HG02840 (cell line): Measurements from ENCODE around the gene PLIN4.

Source experiments
- ATAC-seq: cut with Tn5 transposase; IDR thresholded peaks from one replicate; pipeline ENCODE4 v1.9.1; 2021; ENCODE audit warnings: mild to moderate bottlenecking, moderate library complexity, moderate number of reproducible peaks; ENCODE audit not compliant: unreplicated experiment, low FRiP score

PLIN4 gene

DNA sequence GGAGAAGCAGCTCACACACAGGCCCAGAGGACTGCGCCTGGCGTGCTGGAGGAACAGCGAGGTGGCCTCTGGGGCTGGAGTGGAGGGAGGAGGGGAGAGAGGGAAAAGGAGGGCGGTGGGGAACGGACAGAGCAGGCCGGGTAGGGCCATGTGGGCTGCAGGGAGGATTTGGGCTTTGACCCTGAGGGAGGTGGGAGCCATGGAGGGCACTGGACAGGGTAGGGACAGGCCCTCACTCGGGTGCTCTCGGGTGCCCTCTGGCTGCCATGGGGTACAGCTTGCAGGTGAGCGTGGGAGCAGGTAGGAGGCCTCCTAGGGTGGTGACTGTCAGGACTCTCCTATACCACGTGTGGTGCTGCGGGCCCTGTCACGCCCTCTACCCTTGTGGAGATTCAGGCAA is 22.8 kb downstream of the PLIN4 start:
- ATAC-seq = no peak

DNA sequence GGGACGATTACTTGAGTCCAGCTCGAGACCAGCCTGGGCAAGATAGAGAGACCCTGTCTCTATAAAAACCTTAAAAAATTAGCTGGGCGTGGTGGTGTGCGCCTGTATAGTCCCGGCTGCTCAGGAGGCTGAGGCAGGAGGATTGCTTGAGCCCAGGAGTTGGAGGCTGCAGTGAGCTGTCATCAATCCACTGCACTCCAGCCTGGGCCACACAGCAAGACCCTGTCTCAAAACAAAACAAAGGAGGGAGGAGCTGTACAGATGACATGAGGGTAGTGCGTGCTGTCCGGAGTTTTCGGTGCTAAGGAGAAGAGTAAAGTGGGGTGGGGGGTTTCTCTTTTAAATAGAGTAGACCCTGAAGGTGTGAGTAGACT is 23.6 kb downstream of the PLIN4 start:
- ATAC-seq = no peak

DNA sequence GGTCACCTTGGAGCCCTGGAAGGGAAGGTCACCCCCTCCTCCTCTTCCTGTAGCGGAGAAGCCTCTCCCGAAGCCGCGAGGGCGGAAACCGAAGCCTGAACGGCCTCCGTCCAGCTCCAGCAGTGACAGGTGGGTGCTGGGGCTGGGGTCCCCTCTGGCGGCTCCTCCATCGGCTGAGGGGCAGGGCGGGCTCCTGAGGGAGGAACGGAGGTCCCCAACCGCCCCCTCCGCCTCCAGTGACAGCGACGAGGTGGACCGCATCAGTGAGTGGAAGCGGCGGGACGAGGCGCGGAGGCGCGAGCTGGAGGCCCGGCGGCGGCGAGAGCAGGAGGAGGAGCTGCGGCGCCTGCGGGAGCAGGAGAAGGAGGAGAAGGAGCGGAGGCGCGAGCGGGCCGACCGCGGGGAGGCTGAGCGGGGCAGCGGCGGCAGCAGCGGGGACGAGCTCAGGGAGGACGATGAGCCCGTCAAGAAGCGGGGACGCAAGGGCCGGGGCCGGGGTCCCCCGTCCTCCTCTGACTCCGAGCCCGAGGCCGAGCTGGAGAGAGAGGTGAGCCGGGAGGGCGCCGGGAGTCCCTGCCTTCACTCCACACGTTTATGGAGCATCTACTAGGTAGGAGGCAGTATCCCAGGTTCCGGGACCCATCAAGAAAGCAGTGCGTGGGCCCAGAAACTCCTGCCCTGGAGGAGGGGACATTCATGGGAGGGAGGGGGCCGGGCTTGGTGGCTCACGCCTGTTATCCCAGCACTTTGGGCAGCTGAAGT is 24.2 kb downstream of the PLIN4 start:
- ATAC-seq = no peak

DNA sequence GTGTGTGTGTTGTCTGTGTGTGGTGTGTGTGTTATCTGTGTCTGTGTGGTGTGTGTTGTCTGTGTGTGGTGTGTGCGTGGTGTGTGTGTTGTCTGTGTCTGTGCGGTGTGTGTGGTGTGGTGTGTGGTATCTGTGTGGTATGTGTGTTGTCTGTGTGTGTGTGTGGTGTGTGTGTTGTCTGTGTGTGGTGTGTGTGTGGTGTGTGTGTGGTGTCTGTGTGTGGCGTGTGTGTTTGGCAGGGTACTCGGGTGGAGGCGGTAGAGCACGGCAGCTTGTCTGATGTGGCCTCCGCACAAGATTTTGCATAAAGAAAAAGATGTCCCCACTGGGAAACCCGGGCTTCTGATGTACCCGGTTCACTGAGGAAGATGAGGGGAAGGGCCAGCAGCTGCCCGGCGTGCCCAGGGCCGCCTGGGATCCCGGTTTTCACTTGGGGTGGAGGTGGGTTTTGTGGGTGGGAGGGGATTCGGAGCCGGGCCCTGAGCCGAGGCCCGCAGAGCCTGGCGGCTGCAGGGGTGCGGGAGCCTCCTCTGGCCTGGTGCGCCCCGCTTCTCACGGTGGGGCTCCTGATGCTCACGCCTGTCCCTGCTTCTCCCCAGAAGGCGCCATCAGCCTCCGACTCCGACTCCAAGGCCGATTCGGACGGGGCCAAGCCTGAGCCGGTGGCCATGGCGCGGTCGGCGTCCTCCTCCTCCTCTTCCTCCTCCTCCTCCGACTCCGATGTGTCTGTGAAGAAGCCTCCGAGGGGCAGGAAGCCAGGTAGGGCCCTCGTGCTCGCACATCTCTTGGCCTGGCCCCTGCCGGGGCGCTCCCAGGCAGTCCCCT is 25.0 kb downstream of the PLIN4 start:
- ATAC-seq = no peak

DNA sequence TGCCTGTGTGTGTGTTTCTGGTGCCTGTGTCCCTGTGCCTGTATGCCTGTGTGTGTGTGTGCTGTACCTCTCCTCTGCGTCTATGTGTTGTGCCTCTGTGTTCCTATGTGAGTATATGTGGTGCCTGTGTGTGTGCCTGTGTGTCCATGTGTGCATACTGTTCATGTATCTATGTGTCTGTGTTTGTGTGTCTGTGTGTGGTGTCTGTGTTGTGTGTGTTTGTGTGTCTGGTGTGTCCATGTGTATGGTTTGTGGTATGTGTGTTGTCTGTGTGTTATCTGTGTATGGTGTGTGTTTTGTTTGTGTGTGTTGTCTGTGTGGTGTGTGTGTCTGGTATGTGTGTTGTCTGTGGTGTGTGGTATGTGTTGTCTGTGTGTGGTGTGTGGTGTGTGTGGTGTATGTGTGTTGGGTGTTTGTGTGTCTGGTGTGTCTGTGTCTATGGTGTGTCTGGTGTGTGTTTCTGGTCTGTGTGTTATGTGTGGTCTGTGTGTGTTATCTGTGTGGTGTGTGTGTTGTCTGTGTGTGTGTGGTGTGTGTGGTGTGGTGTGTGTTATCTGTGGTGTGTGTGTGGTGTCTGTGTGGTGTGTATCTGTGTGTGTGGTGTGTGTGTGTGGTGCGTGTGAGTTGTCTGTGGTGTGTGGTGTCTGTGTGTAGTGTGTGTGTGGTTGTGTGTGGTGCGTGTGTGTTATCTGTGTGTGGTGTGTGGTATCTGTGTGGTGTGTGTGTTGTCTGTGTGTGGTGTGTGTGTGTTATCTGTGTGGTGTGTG is 25.8 kb downstream of the PLIN4 start:
- no peak for ATAC-seq

DNA sequence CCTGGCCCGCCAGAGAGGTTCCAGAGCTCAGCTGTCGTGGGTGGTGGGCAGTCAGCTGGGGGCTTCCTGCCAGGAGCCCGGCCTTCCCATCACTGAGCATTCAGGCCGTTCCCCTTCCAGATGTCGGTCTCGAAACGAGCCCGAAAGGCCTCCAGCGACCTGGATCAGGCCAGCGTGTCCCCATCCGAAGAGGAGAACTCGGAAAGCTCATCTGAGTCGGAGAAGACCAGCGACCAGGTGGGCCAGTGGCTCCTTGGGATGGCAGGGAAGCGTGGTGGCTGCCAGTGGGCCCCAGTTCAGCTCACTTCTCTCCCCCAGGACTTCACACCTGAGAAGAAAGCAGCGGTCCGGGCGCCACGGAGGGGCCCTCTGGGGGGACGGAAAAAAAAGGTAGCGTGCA is 26.8 kb downstream of the PLIN4 start:
- ATAC-seq = no peak

DNA sequence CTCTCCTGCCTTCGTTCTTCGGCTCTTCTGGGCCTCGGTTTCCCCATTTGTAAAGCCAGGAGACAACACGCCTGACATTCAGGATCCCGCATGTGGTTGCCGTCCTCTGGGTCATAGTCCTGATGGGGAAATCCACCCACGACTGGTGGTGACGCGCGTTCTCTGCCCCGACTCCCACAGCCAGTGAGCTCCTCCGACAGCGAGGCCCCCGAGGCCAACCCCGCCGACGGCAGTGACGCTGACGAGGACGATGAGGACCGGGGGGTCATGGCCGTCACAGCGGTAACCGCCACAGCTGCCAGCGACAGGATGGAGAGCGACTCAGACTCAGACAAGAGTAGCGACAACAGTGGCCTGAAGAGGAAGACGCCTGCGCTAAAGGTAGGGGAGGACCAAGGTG is 29.8 kb downstream of the PLIN4 start:
- ATAC-seq = no peak

DNA sequence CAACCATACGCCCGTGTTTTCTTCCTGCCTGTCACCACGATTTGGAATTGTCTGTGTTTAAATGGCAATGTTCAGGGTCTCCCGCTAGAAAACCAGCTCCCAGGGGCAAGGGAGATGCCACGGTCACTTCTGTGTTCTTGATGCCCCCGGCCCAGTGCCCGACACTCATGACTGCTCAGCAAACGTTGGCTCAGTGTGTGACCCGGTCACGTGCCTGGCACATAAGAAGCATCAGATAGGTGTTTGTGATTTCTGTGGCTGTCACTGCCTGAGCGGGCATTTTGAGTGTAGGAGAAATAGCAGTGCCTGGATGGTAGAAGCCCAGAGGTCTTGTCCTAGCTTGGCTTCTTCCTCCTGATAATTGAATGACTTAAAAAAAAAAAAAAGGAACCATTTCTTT is 30.7 kb downstream of the PLIN4 start:
- no peak for ATAC-seq

DNA sequence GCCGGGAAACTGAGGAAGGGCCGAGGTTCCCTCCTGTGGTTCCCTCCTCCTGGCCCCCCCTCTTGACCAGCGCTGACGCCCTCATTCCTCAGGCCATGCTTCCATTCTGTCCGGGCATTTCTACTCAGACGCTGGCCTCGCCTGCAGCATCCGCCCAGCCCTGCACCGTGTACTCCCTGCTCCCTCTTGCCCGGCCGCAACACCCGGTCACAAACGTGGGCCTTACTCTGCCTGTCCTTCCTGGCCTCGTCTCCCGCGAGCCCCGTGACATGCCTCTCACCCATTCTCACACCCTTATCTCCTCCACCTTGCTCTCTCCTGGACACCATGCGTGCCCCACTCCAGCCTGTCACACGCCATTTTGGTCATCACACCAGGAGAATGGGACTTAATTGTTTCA is 34.9 kb downstream of the PLIN4 start:
- no peak for ATAC-seq

DNA sequence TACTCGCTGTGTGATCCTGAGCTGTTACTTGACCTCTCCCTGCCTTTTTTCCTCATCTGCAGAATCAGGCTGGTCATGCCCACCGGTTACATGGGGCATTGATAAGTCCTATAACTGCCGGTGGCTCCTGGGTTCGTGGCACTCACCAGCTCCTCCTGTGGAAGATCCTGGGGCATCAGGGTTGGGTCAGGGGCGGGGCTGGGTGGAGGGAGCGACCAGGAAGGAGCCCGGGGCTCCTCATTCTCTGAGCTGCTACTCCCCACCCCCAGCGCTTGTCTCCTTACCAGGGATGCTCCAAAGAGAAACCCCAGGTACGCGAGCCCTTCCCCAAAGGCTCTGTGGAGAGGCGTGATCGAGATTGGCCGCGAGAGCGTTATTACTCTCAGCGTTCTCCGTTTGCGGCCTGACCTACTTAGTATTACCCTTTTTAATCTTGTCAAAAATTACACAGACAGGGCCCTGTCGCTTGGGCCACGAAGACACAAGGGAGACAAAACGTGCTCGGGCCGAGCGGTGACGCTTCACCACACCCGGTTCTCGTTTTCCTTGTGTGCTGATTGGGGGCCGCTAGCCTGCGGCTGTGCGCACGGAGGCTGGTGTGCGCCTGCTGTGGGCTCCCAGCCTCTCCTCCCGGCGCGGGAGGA is 35.4 kb downstream of the PLIN4 start:
- ATAC-seq = no peak

DNA sequence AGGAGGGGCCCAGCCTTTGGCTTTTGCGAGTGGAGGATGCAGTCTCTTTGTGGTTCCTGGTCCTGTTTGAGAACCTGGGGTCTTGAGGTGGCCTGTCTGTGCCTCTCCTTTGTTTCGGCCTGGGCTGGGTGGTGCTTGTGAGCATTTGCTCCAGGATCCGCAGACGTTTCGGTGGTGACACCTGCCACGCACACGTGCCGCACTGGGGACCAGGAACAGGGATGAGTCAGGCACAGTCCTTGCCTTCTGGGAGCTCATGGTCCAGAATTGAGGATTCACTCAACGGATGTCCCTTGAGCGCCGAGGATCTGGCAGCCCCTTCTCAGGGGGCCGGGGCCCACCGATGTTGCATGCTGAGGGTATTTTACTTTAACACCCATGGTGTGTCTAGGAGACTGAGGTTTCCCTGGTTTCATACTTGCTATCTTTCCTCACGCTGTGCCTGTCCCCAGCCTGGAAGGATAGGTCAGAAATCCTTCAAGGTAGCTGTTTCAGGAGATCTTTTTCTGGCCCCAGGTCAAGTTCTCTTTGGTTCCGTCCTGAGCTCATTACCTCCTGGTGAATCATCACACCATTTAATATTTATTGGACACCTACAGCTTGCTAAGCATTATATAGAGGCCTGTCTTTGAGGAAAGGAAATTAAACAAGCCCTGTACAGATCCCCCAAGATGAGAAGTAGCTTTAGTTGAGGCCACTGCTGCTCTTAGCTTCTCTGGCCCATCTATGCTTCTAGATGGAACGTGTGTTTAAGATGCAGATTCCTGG is 41.1 kb downstream of the PLIN4 start:
- no peak for ATAC-seq

DNA sequence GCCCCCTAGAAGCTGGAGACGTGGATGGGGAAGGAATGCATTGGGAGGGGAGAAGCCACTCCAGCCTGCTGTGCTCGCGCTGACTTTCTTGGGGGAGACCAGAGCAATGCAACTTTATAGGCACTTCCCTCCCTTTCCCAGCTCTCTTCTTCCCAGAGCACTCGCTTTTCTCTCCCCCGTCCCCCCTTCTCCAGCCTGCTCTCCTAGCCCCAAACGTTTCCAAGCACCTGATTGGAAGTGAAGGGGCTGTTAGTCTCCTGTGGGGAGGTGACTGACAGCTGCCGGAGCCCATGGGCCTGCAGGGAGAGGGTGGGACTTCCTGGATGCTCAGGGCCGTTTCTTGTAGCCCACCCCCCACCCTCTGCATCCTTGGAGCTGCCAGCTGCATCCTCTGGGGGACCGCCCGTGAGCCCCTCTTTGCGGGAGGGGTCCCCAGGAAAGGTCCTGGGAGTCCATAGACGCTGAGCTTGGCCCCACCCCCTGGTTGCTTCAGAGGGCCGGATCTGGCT is 43.7 kb downstream of the PLIN4 start:
- ATAC-seq = no peak

DNA sequence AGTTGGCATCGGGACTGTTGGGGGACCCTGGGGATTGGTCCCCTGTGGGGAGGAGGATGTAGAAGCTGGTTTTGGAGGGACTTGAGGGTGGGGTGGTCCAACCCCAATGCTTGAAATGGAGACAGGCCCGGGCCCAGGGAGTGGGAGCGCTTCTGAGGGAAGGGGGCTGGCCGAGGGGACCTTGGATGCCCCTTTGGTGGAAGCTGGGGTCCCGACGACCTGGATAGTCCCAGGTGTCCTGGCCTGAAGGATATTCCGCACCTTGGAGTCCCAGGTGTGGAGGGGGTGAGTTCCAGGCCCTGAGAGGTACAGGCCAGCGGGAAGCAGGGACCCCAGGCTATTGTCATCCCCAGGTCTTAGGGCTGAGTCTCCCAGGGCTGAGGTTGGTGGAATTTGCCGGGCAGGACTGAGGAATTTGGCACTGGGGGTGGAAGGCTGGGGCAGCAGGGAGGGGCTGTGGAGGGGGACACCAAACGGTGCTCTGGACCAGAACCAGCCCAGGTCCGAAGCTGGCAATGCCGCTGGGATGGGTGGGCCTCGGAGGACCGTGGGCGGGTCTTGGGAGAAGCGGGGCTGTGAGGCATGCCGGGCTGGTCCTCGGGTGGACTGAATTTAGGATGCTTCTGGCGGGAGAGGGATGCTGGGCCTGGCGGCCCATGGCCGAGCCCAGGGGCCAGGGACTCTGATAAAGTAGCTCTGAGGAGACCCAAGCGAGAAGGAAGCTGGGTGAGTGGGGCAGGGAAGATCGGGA is 44.3 kb downstream of the PLIN4 start:
- ATAC-seq = no peak

DNA sequence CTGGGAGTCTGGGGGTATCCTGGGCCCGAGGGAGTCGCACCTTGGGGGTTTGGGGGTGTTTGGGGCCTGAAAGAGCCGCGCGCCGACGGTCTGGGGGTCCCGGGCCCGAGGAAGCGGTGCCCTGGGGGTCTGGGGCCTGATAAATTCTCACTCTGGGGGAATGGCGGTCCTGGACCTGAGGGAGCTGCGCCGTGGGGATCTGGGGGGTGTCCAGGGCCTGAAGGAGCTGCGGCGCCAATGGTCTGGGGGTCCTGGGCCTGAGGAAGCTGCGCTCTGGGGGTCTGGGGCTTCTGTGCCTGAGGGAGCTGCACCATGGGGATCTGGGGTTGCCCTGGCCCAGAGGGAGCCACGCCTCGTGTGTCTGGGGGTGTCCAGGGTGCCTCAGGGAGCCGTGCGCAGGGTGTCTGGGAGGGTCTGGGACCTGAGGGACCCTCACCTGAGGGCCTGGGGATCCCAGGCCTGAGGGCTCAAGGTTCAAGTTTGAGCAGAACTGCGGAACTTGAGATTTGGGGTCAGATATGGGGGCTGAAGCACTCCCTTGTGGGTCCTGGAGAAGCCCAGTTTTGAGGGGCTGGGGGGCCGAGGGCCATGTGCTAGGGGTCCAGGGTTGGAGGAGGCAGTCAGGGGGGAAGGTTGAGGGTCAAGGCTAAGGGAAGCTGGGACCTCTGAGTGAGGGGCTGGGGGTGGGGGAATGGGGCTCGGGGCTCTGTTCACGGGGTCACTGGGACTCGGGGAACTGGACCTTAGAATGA is 45.1 kb downstream of the PLIN4 start:
- no peak for ATAC-seq

DNA sequence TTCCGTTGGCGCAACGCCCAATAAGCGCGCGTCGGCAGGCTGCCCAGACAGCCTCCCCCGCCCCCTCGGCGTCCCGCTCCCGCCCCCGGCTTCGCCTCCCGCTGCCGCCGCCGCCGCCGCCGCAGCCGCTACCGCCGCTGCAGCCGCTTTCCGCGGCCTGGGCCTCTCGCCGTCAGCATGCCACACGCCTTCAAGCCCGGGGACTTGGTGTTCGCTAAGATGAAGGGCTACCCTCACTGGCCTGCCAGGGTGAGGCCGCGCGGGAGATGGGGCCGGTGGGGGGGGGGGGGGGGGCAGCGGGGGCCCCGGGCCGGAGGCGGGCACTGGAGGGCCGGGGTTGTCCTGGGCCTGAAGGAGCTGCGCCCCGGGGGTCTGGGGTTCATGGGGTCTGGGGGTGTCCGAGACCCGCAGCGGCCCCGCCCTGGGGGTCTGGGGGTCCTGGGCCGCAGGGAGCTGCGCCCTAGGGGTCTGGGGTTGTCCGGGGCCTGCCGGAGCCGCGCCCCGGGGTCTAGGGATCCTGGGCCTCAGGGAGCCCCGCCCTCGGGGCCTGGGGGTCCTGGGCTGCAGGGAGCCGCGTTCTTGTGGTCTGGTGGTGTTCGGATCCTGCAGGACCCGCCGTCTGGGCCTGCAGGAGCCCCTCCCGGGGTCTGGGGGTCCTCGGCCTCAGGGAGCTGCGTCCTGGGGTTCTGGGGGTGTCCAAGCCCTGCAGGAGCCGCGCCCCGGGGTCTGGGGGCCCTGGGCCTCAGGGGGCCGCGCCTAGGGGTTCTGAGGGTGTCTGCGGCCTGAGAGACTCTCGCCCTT is 45.9 kb downstream of the PLIN4 start, which contains the start of gene HDGFL2:
TSS of gene HDGFL2 (plus strand) at position 124 of the 801 bp plus-strand sequence. CDS start at position 178, 54 bp downstream.
- peak; percentile 14 for ATAC-seq

DNA sequence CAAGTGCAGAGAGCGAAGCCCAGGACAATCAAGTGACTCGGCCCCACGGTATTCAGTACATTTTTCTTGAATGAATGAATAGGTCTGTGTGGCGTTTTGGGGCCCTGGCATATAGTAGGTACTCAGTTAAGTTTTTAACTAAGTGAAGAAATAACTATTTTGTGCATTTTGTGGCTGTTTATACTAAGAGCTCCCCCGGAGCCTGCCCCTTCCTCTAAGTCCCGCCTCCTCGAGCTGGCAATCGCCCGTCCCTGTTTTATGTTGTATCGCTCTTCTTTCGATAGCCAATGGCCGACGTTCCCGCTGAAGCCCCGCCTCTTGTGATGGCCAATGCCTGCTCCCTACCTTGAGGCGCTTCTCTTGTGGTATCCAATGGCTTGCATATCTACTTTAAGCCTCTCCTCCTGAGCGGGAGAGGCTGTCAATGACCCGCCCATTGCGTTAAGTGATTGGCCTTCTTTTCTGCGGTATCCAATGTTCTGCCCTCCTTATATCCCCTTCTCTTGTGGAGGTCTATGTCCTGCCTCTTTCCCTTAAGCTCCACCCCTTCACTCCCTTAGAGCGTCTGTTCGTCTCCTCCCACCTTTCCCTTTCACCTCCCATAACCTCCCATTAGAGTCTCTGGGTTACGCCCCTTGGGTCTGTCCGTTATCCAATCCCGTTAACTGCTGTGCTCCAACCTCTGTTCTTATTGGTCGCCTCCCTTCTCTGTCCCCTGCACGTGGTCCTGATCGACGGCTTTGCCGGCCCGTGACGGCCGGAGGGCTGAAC is 46.7 kb downstream of the PLIN4 start:
- ATAC-seq = peak; percentile 87

DNA sequence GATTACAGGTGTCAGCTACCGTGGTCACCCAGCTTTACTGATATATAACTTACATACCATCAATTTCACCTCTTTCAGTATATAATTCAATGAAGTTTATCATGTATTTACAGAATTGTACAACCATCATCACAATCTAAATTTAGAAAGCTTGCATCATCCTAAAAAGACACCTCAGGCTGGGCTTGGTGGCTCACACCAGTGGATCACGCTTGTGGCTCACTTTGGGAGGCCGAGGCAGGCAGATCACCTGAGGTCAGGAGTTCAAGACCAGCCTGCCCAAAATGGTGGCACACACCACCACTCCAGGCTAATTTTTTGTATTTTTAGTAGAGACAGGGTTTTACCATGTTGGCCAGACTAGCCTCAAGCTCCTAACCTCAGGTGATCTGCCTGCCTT is 50.5 kb downstream of the PLIN4 start:
- no peak for ATAC-seq
